SKM-1 (cell line): ENCODE data around the gene RGS8.
A peak's percentile ranks its signal among the peaks of the same experiment; 100 is the strongest.

Experiments
- DNase-seq: peaks from one replicate; lab custom pipeline; 2025; ENCODE audit not compliant: unreplicated experiment; lab: John Stamatoyannopoulos, UW

RGS8 gene

DNA sequence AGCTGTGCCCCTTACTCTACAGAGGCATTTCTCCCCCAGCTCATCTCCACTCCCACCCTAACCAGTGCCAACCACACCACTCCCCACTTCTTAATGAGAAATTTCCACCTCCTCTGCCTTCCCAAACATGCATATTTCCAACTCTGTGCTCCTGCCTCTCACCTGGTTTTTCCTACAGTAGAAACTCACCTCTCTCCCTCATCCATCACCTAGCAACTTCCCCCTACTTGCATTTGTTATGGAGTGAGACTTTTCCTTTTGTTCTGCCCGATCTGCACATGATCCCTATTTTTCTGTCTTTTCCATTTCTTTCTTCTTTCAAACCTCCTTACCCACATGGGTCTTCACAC is 11.9 kb downstream of the RGS8 start:
- no peak for DNase-seq

DNA sequence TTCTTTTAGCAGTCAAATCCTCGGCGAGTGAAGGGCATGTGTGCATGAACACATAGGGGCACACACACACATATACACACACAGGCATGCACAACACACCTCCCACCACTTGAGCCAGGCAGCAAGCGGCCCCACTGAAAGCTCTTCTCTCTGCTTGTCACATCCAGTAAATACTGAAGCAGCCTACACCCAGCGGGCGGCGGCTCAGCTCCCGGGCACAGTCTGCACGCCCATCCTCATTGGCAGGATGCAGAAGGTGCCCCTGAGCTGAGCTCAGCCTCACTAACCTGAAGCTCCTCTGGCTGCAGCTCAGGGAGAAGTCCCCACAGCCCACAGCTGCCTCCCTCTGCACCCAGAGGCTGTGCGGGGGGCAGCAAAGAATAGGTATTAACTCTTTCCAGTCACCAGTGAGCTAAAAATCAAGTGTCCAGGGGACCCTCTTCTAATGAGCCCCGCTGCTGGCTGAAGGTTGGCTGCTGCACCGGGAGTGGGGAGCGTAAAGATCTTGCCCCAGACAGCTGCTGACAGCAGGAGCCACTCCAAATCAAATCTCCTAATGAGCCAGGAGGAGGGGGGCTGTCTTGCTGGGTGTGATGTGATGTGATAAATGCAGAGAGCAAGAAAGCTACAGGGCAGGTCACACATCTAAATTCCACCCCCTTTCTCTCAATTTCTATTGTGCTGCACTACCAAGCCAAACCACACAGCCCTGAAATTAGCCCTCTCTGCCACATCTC is 12.5 kb downstream of the RGS8 start:
- DNase-seq = no peak

DNA sequence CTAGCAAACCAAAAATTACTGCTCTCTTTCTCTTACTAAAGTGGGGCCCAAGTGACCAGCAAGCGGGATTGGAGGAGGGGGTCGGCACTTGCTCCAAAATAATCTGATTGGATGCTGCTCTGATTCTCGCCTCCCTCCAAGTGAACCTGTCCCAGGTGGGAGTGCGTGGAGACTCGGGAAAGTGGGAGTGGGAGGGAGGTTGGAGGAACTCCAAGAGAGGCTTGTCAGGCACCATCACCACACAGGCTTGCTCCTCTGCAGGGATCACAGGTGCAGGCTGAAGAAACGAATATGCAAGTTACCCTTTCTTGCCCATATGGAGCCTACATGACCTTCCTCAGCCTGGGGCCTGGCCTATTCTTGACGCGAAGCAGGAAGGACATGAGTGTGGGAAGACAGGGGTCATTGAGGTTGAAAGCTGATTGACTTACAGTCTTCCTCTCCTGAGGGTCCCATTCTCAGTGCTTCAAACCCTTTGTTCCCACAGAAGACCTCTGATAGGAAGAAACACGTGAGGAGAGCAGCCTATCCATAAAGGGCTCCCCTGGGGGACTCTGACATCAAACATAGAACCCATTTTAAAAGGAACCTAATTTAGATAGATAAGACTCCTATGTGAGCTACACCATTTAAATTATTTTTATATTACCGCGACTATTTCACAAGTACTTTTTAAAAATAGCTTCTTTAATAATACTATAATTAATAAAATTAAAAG is 14.2 kb downstream of the RGS8 start:
- no peak for DNase-seq

DNA sequence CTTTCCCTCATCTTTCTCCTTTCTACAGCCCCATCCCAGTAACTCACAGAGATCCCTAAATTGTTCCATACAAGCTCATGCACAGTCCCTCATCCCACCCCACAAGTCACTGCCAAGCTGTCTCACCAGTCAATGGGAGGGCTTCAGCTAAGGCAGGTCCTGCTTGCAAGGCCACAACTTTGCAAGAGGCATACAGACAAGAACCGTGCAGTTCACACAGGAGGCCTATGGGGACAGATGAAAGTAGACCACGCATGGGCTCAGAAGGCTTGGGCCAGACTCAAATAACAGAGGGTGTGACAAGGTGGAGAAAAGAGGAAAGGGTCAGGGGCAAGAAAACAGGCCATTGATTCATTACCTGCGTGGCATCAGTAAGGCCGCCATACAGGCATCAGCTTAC is 15.1 kb downstream of the RGS8 start:
- no peak for DNase-seq

DNA sequence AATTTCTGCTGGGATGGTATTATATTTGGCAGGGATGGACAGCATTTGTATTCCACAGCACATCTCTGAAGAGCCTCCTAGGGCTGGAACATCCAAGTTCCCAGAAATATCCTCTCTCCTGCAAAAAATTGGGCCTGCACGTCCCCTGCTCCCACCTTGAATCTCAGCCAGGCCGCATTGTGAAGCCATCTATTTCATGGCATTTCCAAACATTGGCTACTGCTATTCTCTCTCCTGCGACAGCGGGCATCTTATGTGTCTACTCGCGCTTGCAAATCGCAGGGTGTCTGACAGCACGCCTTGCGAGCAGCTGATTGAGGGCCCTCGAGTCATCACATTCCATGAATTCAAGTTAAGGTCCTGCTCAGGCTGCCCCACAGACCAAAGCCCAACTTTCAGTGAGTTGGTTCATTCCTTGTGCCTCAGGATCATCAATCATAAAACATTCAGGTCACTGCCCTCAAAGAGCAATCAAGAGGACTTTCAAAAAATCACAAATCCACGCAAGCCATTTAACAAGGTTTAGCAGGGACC is 15.8 kb downstream of the RGS8 start:
- no peak for DNase-seq

DNA sequence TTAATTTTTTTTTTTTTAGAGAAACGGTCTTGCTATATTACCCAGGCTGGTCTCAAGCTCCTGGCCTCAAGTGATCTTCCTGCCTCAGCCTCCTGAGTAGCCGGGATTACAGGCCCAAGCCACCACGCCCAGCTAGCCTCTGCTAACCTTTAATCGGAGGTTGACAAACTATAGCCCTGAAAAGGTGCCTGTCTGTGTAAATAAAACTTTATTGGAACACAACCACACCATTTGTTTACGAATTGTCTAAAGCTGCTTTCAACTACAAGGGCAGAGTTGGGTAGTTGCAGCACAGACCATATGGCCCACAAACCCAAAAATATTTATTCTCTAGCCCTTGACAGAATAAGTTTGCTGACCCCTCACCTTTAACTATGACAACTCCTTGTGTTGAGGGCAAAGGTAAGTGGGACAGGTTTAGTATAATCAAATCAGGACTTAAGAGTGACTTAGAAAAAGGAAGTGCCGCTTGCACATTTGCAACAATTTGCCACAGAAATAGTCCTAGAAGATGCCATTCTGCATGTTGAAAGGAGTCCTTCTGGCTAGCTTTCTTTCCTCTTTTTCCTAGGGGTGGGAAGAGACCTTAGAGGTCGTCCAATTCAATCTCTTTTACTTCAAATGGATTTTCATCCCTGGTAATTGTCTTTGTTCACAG is 16.4 kb downstream of the RGS8 start:
- DNase-seq = no peak

DNA sequence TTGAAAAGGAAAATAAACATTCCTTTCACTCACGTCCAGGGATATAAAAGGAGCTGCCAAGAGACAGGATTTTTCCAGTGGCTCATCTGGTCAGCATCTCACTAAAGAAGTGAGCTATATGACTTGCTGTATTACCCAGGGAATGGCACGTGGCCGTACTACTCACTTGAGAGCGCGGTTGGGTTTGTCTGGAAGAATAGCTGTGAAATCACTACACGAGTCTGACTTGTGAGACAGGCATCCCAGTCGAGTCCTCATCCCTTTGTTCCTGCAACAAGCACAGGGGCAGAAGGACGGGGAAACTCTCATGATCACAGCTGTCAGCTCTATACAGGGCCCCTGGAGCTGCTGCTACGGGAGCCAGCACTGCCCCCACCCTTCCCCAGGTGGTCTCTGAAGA is 17.7 kb downstream of the RGS8 start:
- DNase-seq = no peak

DNA sequence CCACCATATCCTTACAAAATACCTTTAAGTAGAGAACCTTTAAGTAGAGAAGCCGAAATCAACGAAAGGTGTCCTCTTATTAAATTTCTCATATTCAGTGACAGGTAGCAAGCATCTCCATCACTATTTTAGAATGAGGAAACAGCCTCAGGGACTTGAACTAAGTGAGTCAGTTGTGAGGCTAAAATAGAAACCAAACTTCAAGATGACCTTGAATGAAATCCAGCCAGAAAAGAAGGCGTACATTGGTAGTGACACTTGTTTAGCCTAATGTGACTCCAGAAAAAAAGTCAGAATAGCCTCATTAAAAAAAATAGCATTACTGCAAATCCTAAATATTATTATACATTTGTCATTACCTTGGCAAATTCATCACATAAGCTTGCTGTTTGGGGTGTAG is 20.1 kb downstream of the RGS8 start:
- no peak for DNase-seq

DNA sequence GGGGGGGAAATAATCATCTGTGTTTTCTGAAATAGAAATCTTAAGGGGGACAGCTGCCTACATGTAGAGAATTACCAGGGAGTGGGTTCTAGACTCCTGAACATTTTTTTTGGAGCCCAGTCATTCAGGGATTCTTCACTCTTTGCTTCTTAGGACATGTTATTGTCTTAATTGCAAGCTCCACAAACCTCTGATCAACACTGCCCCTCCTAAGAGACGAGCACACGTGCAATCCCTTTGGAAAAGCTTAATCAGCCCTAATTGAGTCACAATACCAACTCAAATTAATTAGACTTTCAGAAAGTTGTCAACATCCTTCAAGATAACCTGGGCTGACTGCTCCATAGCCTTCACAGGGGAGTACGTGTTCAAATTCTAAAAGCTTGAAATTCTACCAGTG is 21.4 kb downstream of the RGS8 start:
- DNase-seq = no peak

DNA sequence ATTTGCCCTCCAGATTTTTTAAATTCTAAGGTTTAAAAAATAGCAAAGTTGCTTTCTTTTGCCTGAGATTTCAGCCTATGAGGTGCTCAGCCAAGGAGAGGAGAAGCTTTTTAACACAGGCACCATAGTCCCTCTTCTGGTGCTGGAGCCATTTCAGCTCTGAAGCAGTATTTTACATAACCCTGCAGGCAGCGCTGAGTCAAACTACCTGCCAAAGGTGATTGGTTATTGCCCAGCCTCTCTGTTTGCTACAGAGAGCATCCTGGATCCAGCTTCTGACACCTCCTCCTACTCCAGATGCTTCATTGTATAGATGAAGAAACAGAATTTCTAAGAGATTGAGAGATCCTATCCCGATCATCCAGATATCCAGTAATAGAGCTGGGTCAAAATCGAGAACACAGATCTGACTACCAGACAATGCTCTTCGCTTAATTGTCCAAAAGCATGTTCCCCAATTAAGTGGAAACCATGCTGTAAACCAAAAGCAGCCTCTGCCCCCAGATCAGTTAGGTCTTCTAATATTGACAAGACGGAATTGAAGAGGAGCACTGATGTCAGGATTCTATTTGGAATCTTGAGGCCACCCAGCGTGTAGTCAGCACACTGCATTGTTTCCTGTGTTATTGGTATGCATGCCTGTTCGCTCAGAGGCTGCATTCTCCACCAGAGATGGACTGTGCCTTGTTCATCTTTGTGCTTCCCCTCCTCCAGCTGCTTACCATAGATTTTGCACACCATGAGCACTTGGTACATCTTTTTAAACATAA is 22.1 kb downstream of the RGS8 start:
- DNase-seq = no peak

DNA sequence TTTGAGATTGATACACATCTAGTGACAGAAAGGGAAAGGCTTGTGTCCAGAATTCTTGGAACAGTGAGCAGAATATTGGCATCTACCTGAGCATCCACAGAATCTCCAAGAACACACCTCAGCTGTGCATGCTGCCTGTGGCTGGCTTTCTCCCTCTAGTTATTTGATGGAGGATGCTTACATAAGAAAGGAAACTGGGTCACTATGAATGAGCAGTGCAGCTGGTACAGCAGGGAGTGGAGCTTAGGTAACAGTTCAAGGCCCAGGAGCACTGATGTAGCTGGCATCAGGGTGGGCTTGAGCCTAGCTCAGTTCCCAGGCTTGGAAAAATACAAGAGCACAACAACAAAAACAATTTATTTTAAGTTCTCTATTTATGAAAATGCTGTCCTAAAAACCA is 26.3 kb downstream of the RGS8 start:
- no peak for DNase-seq

DNA sequence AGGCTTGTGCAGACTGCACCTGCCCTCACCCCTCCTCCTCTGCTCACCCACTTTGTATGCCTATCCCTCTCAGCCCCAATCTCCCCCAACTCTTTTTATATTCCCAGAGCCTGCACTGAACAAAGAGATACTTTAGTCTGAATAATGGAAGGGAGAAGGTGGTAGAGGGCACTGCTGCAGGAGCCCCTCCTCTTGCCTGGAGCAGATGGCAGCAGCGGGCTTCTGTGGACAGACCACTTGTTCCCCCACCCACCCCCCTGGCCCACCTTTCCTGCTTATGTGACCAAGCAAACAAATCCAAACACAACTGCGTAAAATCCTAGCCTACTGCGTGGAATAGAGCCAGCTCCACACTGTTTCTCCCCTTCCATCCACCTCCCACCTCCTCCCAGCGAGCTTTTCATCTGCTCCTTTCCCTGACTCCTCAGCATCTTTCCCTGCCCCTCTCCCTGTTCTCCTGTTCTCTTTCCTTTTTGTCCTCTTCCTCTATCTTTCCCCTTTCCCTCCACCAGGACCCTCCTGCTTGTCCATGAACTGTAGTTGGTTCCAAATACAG is 27.5 kb downstream of the RGS8 start:
- no peak for DNase-seq

DNA sequence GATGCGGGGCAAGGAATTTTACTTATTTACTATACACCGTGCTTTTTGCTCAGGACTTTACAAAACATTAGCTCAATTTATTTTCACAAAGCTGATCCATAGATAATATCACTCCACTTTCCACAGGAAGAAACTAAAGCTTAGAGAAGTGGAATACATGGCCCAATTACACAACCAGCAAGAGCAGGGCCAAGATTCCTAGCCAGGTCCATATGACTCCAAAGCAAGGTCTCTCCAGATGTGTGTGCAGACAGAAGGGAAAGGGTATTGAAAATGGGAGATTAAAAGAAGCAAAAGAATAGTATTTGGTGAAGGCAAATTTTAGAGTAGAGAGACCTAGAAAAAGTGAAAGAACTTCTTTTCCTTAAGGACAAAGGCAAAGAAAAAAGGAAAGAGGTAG is 30.4 kb downstream of the RGS8 start:
- DNase-seq = no peak

DNA sequence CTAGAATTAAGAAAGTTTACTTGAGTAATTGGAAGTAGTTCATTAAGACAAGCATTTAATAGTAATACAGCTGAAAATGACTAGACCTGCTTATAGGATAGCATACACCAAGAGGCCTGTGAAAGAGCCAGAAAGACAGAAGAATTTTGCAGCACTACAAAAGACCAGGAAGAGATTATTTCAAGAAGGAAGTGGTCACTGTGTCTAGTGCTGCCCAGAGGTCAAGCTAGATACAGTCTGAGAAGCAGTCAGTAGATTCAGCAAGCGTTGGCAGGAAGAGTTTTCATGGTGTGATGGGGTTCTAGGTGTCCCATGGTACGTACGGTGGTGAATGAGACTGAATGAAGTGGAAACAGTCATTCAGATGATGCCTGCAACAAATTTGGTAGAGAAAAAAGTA is 31.5 kb downstream of the RGS8 start:
- peak; percentile 88 for DNase-seq

DNA sequence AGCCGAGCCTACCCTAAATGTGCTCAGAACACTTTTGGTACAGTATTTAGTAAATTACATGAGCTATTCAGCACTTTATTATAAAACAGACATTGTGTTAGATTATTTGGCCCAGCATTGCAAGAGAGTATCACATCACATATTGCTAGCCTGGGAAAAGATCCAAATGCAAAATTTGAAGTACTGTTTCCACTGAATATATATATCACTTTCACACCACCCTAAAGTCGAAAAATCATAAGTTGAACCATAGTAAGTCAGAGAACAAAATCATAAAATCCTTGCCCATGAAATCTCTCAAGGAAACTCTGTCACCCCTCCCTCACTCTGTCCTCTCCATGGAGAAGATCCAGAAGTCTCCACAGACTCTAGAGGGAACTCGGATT is 33.1 kb downstream of the RGS8 start:
- no peak for DNase-seq

DNA sequence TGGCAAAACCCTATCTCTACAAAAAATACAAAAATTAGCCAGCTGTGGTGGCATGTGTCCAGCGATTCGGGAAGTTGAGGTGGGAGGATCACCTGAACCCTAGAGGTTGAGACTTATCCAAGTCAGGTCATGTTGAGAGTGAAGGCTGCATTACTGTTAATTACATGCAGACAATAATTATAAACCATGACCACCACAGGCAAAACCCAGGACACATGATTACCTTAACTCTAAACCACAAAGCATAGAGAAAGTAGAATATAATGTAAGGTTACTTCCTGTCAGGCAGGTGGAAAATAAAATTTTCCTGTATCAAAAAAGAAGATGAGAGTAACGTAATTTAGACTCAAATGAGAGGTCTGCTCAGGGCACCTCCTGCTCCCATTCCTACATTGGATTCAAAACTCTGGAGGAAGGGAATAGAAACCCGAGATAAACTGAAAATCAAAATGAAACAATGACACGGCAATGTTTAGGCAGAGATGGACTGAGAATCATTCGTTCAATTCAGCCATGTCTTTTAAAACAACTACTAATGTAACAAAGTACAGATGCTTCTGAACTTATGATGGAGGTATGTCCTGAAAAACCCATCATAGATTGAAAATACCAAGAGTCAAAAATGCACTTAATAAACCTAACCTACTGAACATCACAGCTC is 33.6 kb downstream of the RGS8 start:
- DNase-seq = no peak

DNA sequence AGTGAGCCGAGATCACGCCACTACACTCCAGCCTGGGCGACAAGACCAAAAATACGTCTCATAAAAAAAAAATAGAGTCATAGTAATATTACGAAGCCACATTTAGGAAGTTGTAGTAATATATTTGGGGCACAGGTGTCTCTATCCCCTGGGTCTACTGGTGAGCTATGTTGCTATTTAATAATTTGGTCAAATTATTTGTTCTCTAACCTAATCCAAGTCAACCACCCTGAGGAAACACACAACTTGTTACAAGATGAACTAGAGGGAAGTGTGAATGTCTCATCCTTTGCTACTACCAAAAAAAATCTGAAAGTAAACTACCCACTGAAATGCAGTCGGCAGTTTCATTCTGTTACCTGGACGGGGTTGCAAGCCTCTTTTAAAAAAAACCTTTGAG is 35.3 kb downstream of the RGS8 start:
- DNase-seq = no peak

DNA sequence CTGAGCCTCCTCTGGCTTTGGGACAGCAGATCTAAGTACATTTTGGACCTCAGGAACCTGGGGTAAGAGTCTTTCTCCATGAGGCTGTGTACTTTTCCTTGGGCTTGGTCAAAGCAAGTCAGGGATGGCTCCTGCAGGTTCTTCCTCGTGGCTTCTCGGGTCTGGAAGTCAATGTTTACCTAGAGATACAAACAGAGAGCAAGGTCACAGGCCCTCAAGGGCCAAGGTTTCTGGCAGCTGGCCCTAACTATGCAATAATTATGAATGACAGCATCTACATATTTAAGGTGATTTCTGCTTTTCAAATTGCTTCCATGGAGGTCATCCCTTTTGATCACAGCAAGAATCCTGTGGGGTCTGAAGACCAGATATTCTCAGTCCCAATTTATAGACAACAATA is 37.6 kb downstream of the RGS8 start:
- DNase-seq = no peak

DNA sequence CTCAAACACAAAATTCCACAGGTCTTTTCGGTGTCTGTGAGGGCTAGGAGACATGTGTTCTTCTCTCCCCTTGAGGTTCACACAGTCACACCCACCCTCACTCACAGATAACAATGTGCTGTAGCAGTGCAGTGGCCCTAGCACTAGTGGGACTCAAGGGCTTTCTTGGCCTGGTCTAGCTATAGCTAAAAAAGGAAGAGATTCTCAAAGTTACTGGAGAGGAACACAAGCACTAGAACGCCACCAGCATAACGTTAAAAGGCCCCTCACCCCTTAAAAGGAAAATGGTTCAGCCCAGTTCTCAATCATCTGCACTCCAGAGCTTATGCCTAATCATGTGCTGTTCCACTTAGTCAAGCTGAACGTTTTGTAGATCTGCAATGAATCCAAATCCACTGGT is 39.5 kb downstream of the RGS8 start:
- DNase-seq = no peak

DNA sequence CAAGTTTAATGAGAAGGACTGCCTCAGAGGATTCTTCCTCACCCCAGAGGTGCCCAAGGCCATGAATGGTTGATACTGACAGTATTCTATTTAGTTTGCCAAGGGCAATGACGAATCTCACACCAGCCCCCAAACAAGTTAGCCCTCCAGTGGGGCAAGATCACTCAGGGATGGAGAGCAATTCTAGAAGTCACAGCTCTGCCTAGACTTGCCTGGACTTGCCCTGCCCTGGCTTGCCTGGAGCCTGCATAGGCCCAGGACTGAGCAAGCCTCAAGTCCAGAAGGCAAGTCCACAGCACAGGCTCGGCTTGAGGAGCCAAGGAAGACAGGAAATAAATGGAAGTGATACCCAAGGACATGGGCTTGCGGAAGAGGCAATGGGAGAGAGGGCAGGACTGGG is 40.7 kb downstream of the RGS8 start:
- no peak for DNase-seq

DNA sequence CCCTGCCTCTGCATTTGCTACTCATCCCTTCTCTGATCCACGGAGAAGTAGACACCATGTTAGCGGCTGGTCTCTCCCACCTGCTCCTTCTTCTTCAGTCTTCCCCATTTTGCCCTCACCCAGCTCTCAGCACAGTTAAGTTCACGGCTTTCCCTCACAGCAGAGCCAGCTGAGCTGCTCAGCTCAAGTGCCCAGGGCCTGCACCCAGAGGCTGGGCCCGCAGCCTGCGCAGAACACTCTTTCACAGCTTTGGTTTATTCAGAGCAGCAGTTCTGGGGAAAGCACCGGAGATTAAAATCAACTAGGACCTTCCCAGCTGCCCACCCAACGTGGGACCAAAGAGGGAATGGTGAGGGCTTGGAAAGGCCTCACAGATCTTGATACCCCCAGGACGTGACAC is 41.9 kb downstream of the RGS8 start:
- no peak for DNase-seq
